ENCODE results near the gene ROR1.

- TF ChIP-seq CTCF (IDR thresholded peaks at IDR 0.05) (no peak), EZH2 (IDR thresholded peaks at IDR 0.05) (no peak), EZH2phosphoT487 (IDR thresholded peaks at IDR 0.05) (no peak)
These were observed 359.2 kb downstream of the ROR1 start for GRCh38 chr1:64133036-64133435.

All from neural progenitor cell (in vitro differentiated cells).